Right forelimb (tissue), 1 donor: ENCODE data around the gene TP73.

ENCODE experiments used
- DNase-seq: peaks from one replicate; pipeline ENCODE4 v3.0.0-alpha.2; 2018

Gene TP73

GRCh38 chr1:3711381-3711779, 59.1 kb downstream of the TP73 start:
- DNase-seq = no peak

GRCh38 chr1:3711780-3712451, 59.6 kb downstream of the TP73 start:
- no peak for DNase-seq

GRCh38 chr1:3712573-3713535, 60.5 kb downstream of the TP73 start:
- DNase-seq = no peak

- DNase-seq = no peak
Measured at GRCh38 chr1:3713840-3714239, 61.5 kb downstream of the TP73 start.

GRCh38 chr1:3714284-3714741, 62.0 kb downstream of the TP73 start:
- DNase-seq = peak; percentile 64

- no peak for DNase-seq
Measured at GRCh38 chr1:3714814-3715213, 62.5 kb downstream of the TP73 start.

GRCh38 chr1:3716351-3716750, 64.0 kb downstream of the TP73 start:
- no peak for DNase-seq

- no peak for DNase-seq
Measured at GRCh38 chr1:3717041-3717714, 64.9 kb downstream of the TP73 start.

GRCh38 chr1:3717715-3718601, 65.6 kb downstream of the TP73 start:
- peak; percentile 65 for DNase-seq

GRCh38 chr1:3718764-3719163, 66.4 kb downstream of the TP73 start:
- no peak for DNase-seq

GRCh38 chr1:3721955-3722465, 69.7 kb downstream of the TP73 start:
- no peak for DNase-seq

GRCh38 chr1:3722846-3723245, 70.5 kb downstream of the TP73 start:
- no peak for DNase-seq

GRCh38 chr1:3724416-3725030, 72.2 kb downstream of the TP73 start:
- DNase-seq = peak; percentile 82

GRCh38 chr1:3725366-3725765, 73.0 kb downstream of the TP73 start:
- no peak for DNase-seq

GRCh38 chr1:3727042-3727824, 74.9 kb downstream of the TP73 start:
- no peak for DNase-seq

GRCh38 chr1:3727825-3728776, 75.8 kb downstream of the TP73 start:
- DNase-seq = no peak

GRCh38 chr1:3729594-3730542, 77.6 kb downstream of the TP73 start:
- DNase-seq = no peak

- no peak for DNase-seq
Measured at GRCh38 chr1:3730543-3731247, 78.4 kb downstream of the TP73 start.
